K562 (cell line): ENCODE data around the gene EFCAB12. TPM values are rescaled to one million over a fixed set of nuclear protein-coding genes. Genes with fewer than 3 reads are reported as not detected.

ENCODE experiments used
- ATF3 ChIP-seq, 2 experiments: fragments of 450-650 bp in 1 of 2; sonication (generic) in 1 of 2; formaldehyde crosslinking in 1 of 2; IDR thresholded peaks in 1 of 2; conservative IDR thresholded peaks in 1 of 2; 2 replicates each; pipeline versions ENCODE4 v1.6.1 to v1.8.1; 2016 to 2023; ENCODE audit warnings: mild to moderate bottlenecking in 2 of 2, moderate library complexity in 2 of 2, inconsistent platforms in 1 of 2, missing genetic modification reagents in 1 of 2
- CREB5 ChIP-seq: fragments of 250-450 bp; sonication (Bioruptor Pico); IDR thresholded peaks from 2 replicates; pipeline ENCODE4 v1.5.0; 2020; ENCODE audit warnings: mild to moderate bottlenecking
- DPF2 ChIP-seq: fragments of 450-650 bp; IDR thresholded peaks from 2 replicates; pipeline ENCODE4 v1.6.1; 2016
- ETV5 ChIP-seq: sonication (generic); formaldehyde crosslinking; IDR thresholded peaks from 2 replicates; pipeline ENCODE4 v1.4.0; 2020; ENCODE audit warnings: low read depth, mild to moderate bottlenecking, missing genetic modification reagents
- KAT2B ChIP-seq: IDR thresholded peaks from one replicate; pipeline ENCODE4 v1.6.1; 2012; ENCODE audit warnings: low read depth, mild to moderate bottlenecking, control low read depth, inconsistent platforms, low read length, moderate library complexity
- MECOM ChIP-seq: fragments of 250-450 bp; sonication (Bioruptor Pico); IDR thresholded peaks from 2 replicates; pipeline ENCODE4 v1.8.0; 2022; ENCODE audit warnings: inconsistent platforms
- NEUROD1 ChIP-seq: fragments of 150-350 bp; IDR thresholded peaks from 2 replicates; pipeline ENCODE4 v1.6.1; 2014; ENCODE audit warnings: borderline replicate concordance, low read length, low read depth; ENCODE audit not compliant: partially characterized antibody
- NFIC ChIP-seq: fragments of 450-650 bp; IDR thresholded peaks from 2 replicates; pipeline ENCODE4 v1.6.1; 2017; ENCODE audit warnings: mild to moderate bottlenecking, inconsistent platforms
- NR2C2 ChIP-seq, 2 experiments: fragments of 200-800 bp in 1 of 2; sonication (Bioruptor generic) in 1 of 2; sonication (generic) in 1 of 2; formaldehyde crosslinking in 1 of 2; IDR thresholded peaks; 2 replicates each; pipeline versions ENCODE4 v1.6.1 to v1.8.0; 2016 to 2022; ENCODE audit warnings: mild to moderate bottlenecking in 1 of 2, missing compliant biosample characterization in 1 of 2, missing genetic modification characterization in 1 of 2, missing genetic modification reagents in 1 of 2
- NR2F6 ChIP-seq: fragments of 450-650 bp; formaldehyde crosslinking; IDR thresholded peaks from 2 replicates; pipeline ENCODE4 v1.4.0; 2020; ENCODE audit warnings: mild to moderate bottlenecking
- PURB ChIP-seq: sonication (generic); formaldehyde crosslinking; IDR thresholded peaks from 2 replicates; pipeline ENCODE4 v1.9.0; 2021; ENCODE audit warnings: low read depth, mild to moderate bottlenecking, missing genetic modification reagents
- SIX5 ChIP-seq, 2 experiments: IDR thresholded peaks; 2 replicates each; pipeline ENCODE4 v1.6.1; 2011; ENCODE audit warnings: low read length in 2 of 2, borderline replicate concordance in 1 of 2, low read depth in 1 of 2, mild to moderate bottlenecking in 1 of 2, moderate library complexity in 1 of 2; ENCODE audit not compliant: insufficient read depth in 1 of 2
- SP1 ChIP-seq: sonication (generic); formaldehyde crosslinking; IDR thresholded peaks from 2 replicates; pipeline ENCODE4 v1.8.1; 2022; ENCODE audit warnings: mild to moderate bottlenecking, missing genetic modification reagents
- ZNF384 ChIP-seq: IDR thresholded peaks from 2 replicates; pipeline ENCODE4 v1.6.1; 2012; ENCODE audit warnings: low read depth, low read length, improper control_type of control experiment
- polyA plus RNA-seq, 8 experiments: library from polyadenylated mRNA; depleted of rRNA in 4 of 8; stranded (reverse) in 5 of 8; unstranded in 3 of 8; fragments of >200 nt; fragmentation: Nextera tagmentation in 2 of 8; fragmentation: Illumina TruSeq in 1 of 8; extraction: Ambion mirVana in 2 of 8; extraction: Trizol in 1 of 8; gene quantifications; 2 replicates each; pipeline versions ENCODE4 v1.2.1 to v1.2.3, GENCODE V29; 2011 to 2014; ENCODE audit warnings: inconsistent platforms in 1 of 8, missing spikeins in 1 of 8
- total RNA-seq, 7 experiments: library from RNA; depleted of rRNA in 6 of 7; stranded (reverse); fragments of >200 nt in 6 of 7; fragmentation: Illumina TruSeq in 2 of 7; extraction: Trizol in 2 of 7; gene quantifications; 2 replicates each; pipeline versions ENCODE4 v1.2.1 to v1.2.3, GENCODE V29; 2011 to 2021; ENCODE audit warnings: low replicate concordance in 1 of 7
- TF ChIP-seq, protein P1 (sequence below): fragments of 450-650 bp; IDR thresholded peaks from 2 replicates; pipeline ENCODE4 v1.6.1; 2017; ENCODE audit warnings: antibody characterized with exemption, mild to moderate bottlenecking

EFCAB12 gene
- total and polyA plus RNA-seq, 9 of the 15 experiments (the other 6 are each of a cell fraction or from before 2014, with no cell fraction given), result 0.08 to 0.95 (median 0.56) TPM; not detected in 1

- TF ChIP-seq, protein P1, sequence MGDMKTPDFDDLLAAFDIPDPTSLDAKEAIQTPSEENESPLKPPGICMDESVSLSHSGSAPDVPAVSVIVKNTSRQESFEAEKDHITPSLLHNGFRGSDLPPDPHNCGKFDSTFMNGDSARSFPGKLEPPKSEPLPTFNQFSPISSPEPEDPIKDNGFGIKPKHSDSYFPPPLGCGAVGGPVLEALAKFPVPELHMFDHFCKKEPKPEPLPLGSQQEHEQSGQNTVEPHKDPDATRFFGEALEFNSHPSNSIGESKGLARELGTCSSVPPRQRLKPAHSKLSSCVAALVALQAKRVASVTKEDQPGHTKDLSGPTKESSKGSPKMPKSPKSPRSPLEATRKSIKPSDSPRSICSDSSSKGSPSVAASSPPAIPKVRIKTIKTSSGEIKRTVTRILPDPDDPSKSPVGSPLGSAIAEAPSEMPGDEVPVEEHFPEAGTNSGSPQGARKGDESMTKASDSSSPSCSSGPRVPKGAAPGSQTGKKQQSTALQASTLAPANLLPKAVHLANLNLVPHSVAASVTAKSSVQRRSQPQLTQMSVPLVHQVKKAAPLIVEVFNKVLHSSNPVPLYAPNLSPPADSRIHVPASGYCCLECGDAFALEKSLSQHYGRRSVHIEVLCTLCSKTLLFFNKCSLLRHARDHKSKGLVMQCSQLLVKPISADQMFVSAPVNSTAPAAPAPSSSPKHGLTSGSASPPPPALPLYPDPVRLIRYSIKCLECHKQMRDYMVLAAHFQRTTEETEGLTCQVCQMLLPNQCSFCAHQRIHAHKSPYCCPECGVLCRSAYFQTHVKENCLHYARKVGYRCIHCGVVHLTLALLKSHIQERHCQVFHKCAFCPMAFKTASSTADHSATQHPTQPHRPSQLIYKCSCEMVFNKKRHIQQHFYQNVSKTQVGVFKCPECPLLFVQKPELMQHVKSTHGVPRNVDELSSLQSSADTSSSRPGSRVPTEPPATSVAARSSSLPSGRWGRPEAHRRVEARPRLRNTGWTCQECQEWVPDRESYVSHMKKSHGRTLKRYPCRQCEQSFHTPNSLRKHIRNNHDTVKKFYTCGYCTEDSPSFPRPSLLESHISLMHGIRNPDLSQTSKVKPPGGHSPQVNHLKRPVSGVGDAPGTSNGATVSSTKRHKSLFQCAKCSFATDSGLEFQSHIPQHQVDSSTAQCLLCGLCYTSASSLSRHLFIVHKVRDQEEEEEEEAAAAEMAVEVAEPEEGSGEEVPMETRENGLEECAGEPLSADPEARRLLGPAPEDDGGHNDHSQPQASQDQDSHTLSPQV, result no peak
- TF ChIP-seq SIX5 (IDR thresholded peaks at IDR 0.05; ENCODE audit: borderline replicate concordance in 1 of 2, insufficient read depth in 1 of 2, low read depth in 1 of 2, low read length in 2 of 2) (no peak), CREB5 (CRISPR knock-in tag) (no peak), DPF2 (peak; percentile 93), MECOM (CRISPR knock-in tag) (no peak), ATF3 (IDR thresholded peaks at IDR 0.05) (peak; percentile 89), ATF3 (CRISPR knock-in tag; conservative IDR thresholded peaks at IDR 0.05) (peak; percentile 87), ZNF384 (no peak), NFIC (peak; percentile 15), PURB (CRISPR knock-in tag) (no peak), ETV5 (no peak), KAT2B (no peak), SP1 (peak; percentile 47; the same call in 1 of the 2 replicates), NR2F6 (CRISPR knock-in tag) (no peak), NR2C2 (CRISPR knock-in tag; IDR thresholded peaks at IDR 0.05) (no peak), NR2C2 (tag; IDR thresholded peaks at IDR 0.05) (peak; percentile 49; the same call in 1 of the 2 replicates), NEUROD1 (no peak)
Observed at GRCh38 chr3:129413687-129414506, 14.5 kb downstream of the EFCAB12 start (continued).
